NT2/D1 (cell line): ENCODE data around the gene ZMYND12.

ENCODE experiments used
- DNase-seq: peaks from one replicate; pipeline ENCODE4 v3.0.0-alpha.2; 2011; ENCODE audit warnings: low read depth, low spot score
- H3K27me3 ChIP-seq: 2 replicates; pipeline ENCODE4 v1.6.0; 2011; ENCODE audit warnings: mild to moderate bottlenecking; ENCODE audit not compliant: insufficient read length, insufficient read depth
- H3K36me3 ChIP-seq: 2 replicates; pipeline ENCODE4 v1.6.1; 2011; ENCODE audit warnings: mild to moderate bottlenecking, low read length, mixed read lengths; ENCODE audit not compliant: insufficient read depth, insufficient read length
- H3K4me1 ChIP-seq: 2 replicates; pipeline ENCODE4 v1.5.1; 2011; ENCODE audit not compliant: insufficient read depth, insufficient read length
- H3K4me3 ChIP-seq: 2 replicates; pipeline ENCODE4 v1.5.1; 2011; ENCODE audit warnings: low read depth; ENCODE audit not compliant: insufficient read length
- H3K9ac ChIP-seq: 2 replicates; pipeline ENCODE4 v1.6.0; 2011; ENCODE audit warnings: low read depth; ENCODE audit not compliant: insufficient read length
- H3K9me3 ChIP-seq: 2 replicates; pipeline ENCODE4 v1.5.1; 2011; ENCODE audit warnings: mild to moderate bottlenecking, low read length; ENCODE audit not compliant: insufficient read depth
- SUZ12 ChIP-seq: IDR thresholded peaks from 2 replicates; pipeline ENCODE4 v1.6.1; 2011; ENCODE audit not compliant: insufficient read length, insufficient read depth; ENCODE audit errors: extremely low read depth
- YY1 ChIP-seq: IDR thresholded peaks from 2 replicates; pipeline ENCODE4 v1.6.1; 2011; ENCODE audit not compliant: insufficient read length, insufficient read depth
- ZNF274 ChIP-seq: IDR thresholded peaks from 2 replicates; pipeline ENCODE4 v1.6.1; 2011; ENCODE audit warnings: mild to moderate bottlenecking, low read depth, low read length

Gene ZMYND12

GRCh38 chr1:42439940-42440339 is 15.9 kb downstream of the ZMYND12 start:
- H3K9ac ChIP-seq = no peak overlapping the region

GRCh38 chr1:42434340-42434739 is 21.5 kb downstream of the ZMYND12 start:
- TF ChIP-seq ZNF274 (no peak), YY1 (no peak), SUZ12 (no peak)
- H3K36me3 ChIP-seq = no peaks in the 10 kb centered on the region
- H3K4me1 ChIP-seq = peaks cover 6% of the 10 kb centered on the region
- no peak overlapping the region for H3K4me3 ChIP-seq
- DNase-seq = no peak
- H3K9ac ChIP-seq = no peak overlapping the region
- no peaks in the 10 kb centered on the region for H3K9me3 ChIP-seq
- no peaks in the 10 kb centered on the region for H3K27me3 ChIP-seq

More at GRCh38 chr1:42439940-42440339, 15.9 kb downstream of the ZMYND12 start:
- H3K9me3 ChIP-seq = no peaks in the 10 kb centered on the region
- H3K27me3 ChIP-seq = no peaks in the 10 kb centered on the region
- no peak for DNase-seq
- TF ChIP-seq YY1 = no peak
- no peak for TF ChIP-seq SUZ12
- TF ChIP-seq ZNF274 = no peak
- no peaks in the 10 kb centered on the region for H3K4me1 ChIP-seq
- no peaks in the 10 kb centered on the region for H3K36me3 ChIP-seq
- H3K4me3 ChIP-seq = no peak overlapping the region

- H3K36me3 ChIP-seq = no peaks in the 10 kb centered on the region
- no peak overlapping the region for H3K9ac ChIP-seq
Measured at GRCh38 chr1:42433369-42433768, 22.5 kb downstream of the ZMYND12 start.

GRCh38 chr1:42432714-42433113 is 23.1 kb downstream of the ZMYND12 start:
- no peaks in the 10 kb centered on the region for H3K36me3 ChIP-seq
- no peaks in the 10 kb centered on the region for H3K9me3 ChIP-seq
- H3K4me1 ChIP-seq = peaks cover 6% of the 10 kb centered on the region
- H3K9ac ChIP-seq = no peak overlapping the region
- no peak overlapping the region for H3K4me3 ChIP-seq
- no peak for DNase-seq
- no peak for TF ChIP-seq ZNF274
- TF ChIP-seq YY1 = no peak
- no peak for TF ChIP-seq SUZ12
- H3K27me3 ChIP-seq = no peaks in the 10 kb centered on the region

More at GRCh38 chr1:42433369-42433768, 22.5 kb downstream of the ZMYND12 start:
- TF ChIP-seq YY1 = no peak
- TF ChIP-seq SUZ12 = no peak
- no peak for TF ChIP-seq ZNF274
- peaks cover 6% of the 10 kb centered on the region for H3K4me1 ChIP-seq
- H3K4me3 ChIP-seq = no peak overlapping the region
- no peaks in the 10 kb centered on the region for H3K27me3 ChIP-seq
- no peak for DNase-seq
- no peaks in the 10 kb centered on the region for H3K9me3 ChIP-seq

- TF ChIP-seq ZNF274 (no peak), YY1 (no peak), SUZ12 (no peak)
- no peaks in the 10 kb centered on the region for H3K36me3 ChIP-seq
- DNase-seq = no peak
Measured at GRCh38 chr1:42431514-42431913, 24.3 kb downstream of the ZMYND12 start.

GRCh38 chr1:42430286-42431135 is 25.3 kb downstream of the ZMYND12 start:
- Histone ChIP-seq H3K36me3 (no peaks in the 10 kb centered on the region), H3K4me1 (peaks cover 6% of the 10 kb centered on the region), H3K4me3 (no peak overlapping the region), H3K9me3 (no peaks in the 10 kb centered on the region), H3K27me3 (no peaks in the 10 kb centered on the region), H3K9ac (no peak overlapping the region)
- TF ChIP-seq ZNF274 = no peak
- no peak for TF ChIP-seq YY1
- no peak for TF ChIP-seq SUZ12
- DNase-seq = no peak

More at GRCh38 chr1:42431514-42431913, 24.3 kb downstream of the ZMYND12 start:
- H3K9me3 ChIP-seq = no peaks in the 10 kb centered on the region
- H3K9ac ChIP-seq = no peak overlapping the region
- H3K4me1 ChIP-seq = peaks cover 6% of the 10 kb centered on the region
- no peak overlapping the region for H3K4me3 ChIP-seq
- no peaks in the 10 kb centered on the region for H3K27me3 ChIP-seq

GRCh38 chr1:42429603-42430002 is 26.2 kb downstream of the ZMYND12 start:
- Histone ChIP-seq H3K9me3 (no peaks in the 10 kb centered on the region), H3K36me3 (no peaks in the 10 kb centered on the region), H3K9ac (no peak overlapping the region), H3K4me1 (peaks cover 6% of the 10 kb centered on the region), H3K27me3 (no peaks in the 10 kb centered on the region), H3K4me3 (no peak overlapping the region)
- DNase-seq = no peak
- no peak for TF ChIP-seq SUZ12
- no peak for TF ChIP-seq YY1
- no peak for TF ChIP-seq ZNF274

- H3K27me3 ChIP-seq = no peaks in the 10 kb centered on the region
- no peaks in the 10 kb centered on the region for H3K36me3 ChIP-seq
- H3K9me3 ChIP-seq = no peaks in the 10 kb centered on the region
- no peak overlapping the region for H3K9ac ChIP-seq
- no peak for DNase-seq
- no peaks in the 10 kb centered on the region for H3K4me1 ChIP-seq
- H3K4me3 ChIP-seq = no peak overlapping the region
- TF ChIP-seq SUZ12 (no peak), ZNF274 (no peak), YY1 (no peak)
Measured at GRCh38 chr1:42427240-42427639, 28.6 kb downstream of the ZMYND12 start.
